Adrenal gland (tissue), 12 donors: ENCODE measurements around the gene ATG9B. TPM values are rescaled to one million over a fixed set of nuclear protein-coding genes. Genes with fewer than 3 reads are reported as not detected.

ENCODE experiments used
- DNase-seq, 7 donors: peaks; one replicate each; pipeline ENCODE4 v3.0.0-alpha.2; 2019 to 2020
- H3K27ac ChIP-seq, 5 donors: fragments of 200-600 bp; sonication (generic) in 4 of 5; 1 replicate in 3 of 5; 2 replicates in 2 of 5; pipeline versions ENCODE4 v1.5.1 to v1.8.0; 2016 to 2020; ENCODE audit warnings: mild to moderate bottlenecking in 1 of 5
- H3K27me3 ChIP-seq: fragments of 200-600 bp; 2 replicates; pipeline ENCODE4 v1.8.0; 2021
- H3K36me3 ChIP-seq, 2 donors: fragments of 200-600 bp; replicated peaks in 1 of 2; 1 replicate in 1 of 2; 2 replicates in 1 of 2; pipeline versions ENCODE4 v1.5.1 to v1.8.0; 2018 to 2022
- H3K4me1 ChIP-seq, 2 donors: fragments of 200-600 bp; replicated peaks in 1 of 2; 1 replicate in 1 of 2; 2 replicates in 1 of 2; pipeline versions ENCODE4 v1.5.1 to v1.8.0; 2018 to 2021
- H3K4me3 ChIP-seq, 4 donors: fragments of 200-600 bp; sonication (generic) in 3 of 4; one replicate each; pipeline ENCODE4 v1.5.1; 2016 to 2018
- H3K9me3 ChIP-seq, 3 donors: fragments of 200-600 bp; sonication (generic) in 1 of 3; replicated peaks in 1 of 3; 1 replicate in 2 of 3; 2 replicates in 1 of 3; pipeline versions ENCODE4 v1.5.1 to v1.8.0; 2016 to 2021
- CTCF ChIP-seq, 6 experiments: fragments of 450-650 bp in 4 of 6; fragments of 200-600 bp in 2 of 6; sonication (generic) in 1 of 6; IDR thresholded peaks; 1 replicate in 5 of 6; 2 replicates in 1 of 6; pipeline versions ENCODE4 v1.5.1 to v1.8.0; 2016 to 2021; ENCODE audit warnings: antibody characterized with exemption in 6 of 6, mild to moderate bottlenecking in 2 of 6, moderate library complexity in 1 of 6
- POLR2A ChIP-seq, 2 donors: fragments of 450-650 bp; IDR thresholded peaks; one replicate each; pipeline ENCODE4 v1.6.1; 2017; ENCODE audit warnings: antibody characterized with exemption in 2 of 2, mild to moderate bottlenecking in 2 of 2, moderate library complexity in 1 of 2
- WGBS, 4 donors: extraction: QIAGEN DNeasy Blood & Tissue Kit in 2 of 4; methylation state at CpG; one replicate each; pipeline versions ENCODE4 v1.1.5 to v1.1.7; 2013 to 2017; 5-methylcytosine and 5-hydroxymethylcytosine counted together
- intact Hi-C, 2 donors: fragments of 100-400 bp; cut with DNase I; formaldehyde crosslinking; loops; one replicate each; pipeline versions ENCODE4 v1.14.1 to v1.15.0; 2022 to 2023
- polyA plus RNA-seq, 3 donors: library from polyadenylated mRNA; stranded (reverse); fragments of 200-250 nt in 2 of 3; fragments of 350-450 nt in 1 of 3; fragmentation: Illumina TruSeq in 1 of 3; extraction: RNeasy Lipid Tissue Mini Kit (QIAGEN cat#74804) in 1 of 3; gene quantifications; one replicate each; pipeline ENCODE4 v1.2.3, GENCODE V29; 2013 to 2014
- total RNA-seq, 9 donors: library from RNA; depleted of rRNA in 4 of 9; stranded (reverse); fragments of >200 nt in 4 of 9; fragments of 120-200 nt in 1 of 9; fragmentation: NEBNext Ultra II Directional in 1 of 9; extraction: Animal tissue kit (Norgen Biotek cat#: 25700) in 1 of 9; gene quantifications; one replicate each; pipeline versions ENCODE4 v1.1.0 to v1.2.4, GENCODE V29; 2013 to 2023
- donor health status: healthy with polysubstance abuse.
- donor health status: Bipolar disorder and iron deficiency.
- donor health status: DM: yes; HTN: yes; CAD: no.
- donor health status: DM: no; HTN: no; CAD: no.
- donor health status: DM: no; HTN: no; CAD: no.
- donor health status: DM: yes; HTN: yes; CAD: no.

ATG9B gene
- total and polyA plus RNA-seq, 12 donors = 0.23 to 7.8 (median 0.46) TPM; not detected in 2

GRCh38 chr7:151003572-151003971 is 20.7 kb downstream of the ATG9B start:
- H3K27ac ChIP-seq = no peak overlapping the region
- H3K27me3 ChIP-seq = no peaks in the 10 kb centered on the region
- H3K36me3 ChIP-seq = no peaks in the 10 kb centered on the region
- TF ChIP-seq POLR2A (IDR thresholded peaks at IDR 0.05) (no peak), CTCF (IDR thresholded peaks at IDR 0.05) (no peak)
- intact Hi-C loops = no loop called here
- H3K4me3 ChIP-seq = no peak overlapping the region
- H3K4me1 ChIP-seq = no peaks in the 10 kb centered on the region
- no peak for DNase-seq
- WGBS, 4 donors = 75 to 82% (median 80%) methylated on average over 12 of the region's 12 CpGs
- H3K9me3 ChIP-seq = no peaks in the 10 kb centered on the region

GRCh38 chr7:151001546-151001945 is 22.7 kb downstream of the ATG9B start:
- H3K4me3 ChIP-seq = no peak overlapping the region
- no peak for DNase-seq
- no peaks in the 10 kb centered on the region for H3K4me1 ChIP-seq
- WGBS, 4 donors = 95 to 98% (median 97%) methylated on average over 5 to 16 of the region's 16 CpGs
- no peaks in the 10 kb centered on the region for H3K36me3 ChIP-seq
- H3K27me3 ChIP-seq = no peaks in the 10 kb centered on the region
- intact Hi-C loops = no loop called here
- H3K9me3 ChIP-seq = no peaks in the 10 kb centered on the region
- TF ChIP-seq POLR2A (IDR thresholded peaks at IDR 0.05) (no peak), CTCF (IDR thresholded peaks at IDR 0.05) (no peak)
- H3K27ac ChIP-seq = no peak overlapping the region

GRCh38 chr7:151000897-151001495 is 23.3 kb downstream of the ATG9B start:
- TF ChIP-seq POLR2A (IDR thresholded peaks at IDR 0.05) (no peak), CTCF (IDR thresholded peaks at IDR 0.05) (no peak)
- no peak for DNase-seq
- WGBS, 4 donors = 83 to 88% (median 86%) methylated on average over 7 to 13 of the region's 13 CpGs
- Histone ChIP-seq H3K4me1 (no peaks in the 10 kb centered on the region), H3K4me3 (no peak overlapping the region), H3K9me3 (no peaks in the 10 kb centered on the region), H3K27ac (no peak overlapping the region), H3K36me3 (no peaks in the 10 kb centered on the region), H3K27me3 (no peaks in the 10 kb centered on the region)
- intact Hi-C loops = no loop called here

- no peaks in the 10 kb centered on the region for H3K27me3 ChIP-seq
- TF ChIP-seq POLR2A (IDR thresholded peaks at IDR 0.05) (no peak), CTCF (IDR thresholded peaks at IDR 0.05) (no peak)
- no peak overlapping the region for H3K4me3 ChIP-seq
- no peaks in the 10 kb centered on the region for H3K4me1 ChIP-seq
- H3K27ac ChIP-seq = no peak overlapping the region
- 76 to 89% (median 83%) methylated on average over 5 of the region's 5 CpGs for WGBS, 4 donors
- no peaks in the 10 kb centered on the region for H3K36me3 ChIP-seq
- intact Hi-C loops = no loop called here
- no peak for DNase-seq
- no peaks in the 10 kb centered on the region for H3K9me3 ChIP-seq
Measured at GRCh38 chr7:150999497-151000230, 24.6 kb downstream of the ATG9B start.
